Karpas-422 (cell line): ENCODE measurements around the gene VPS37C. TPM values are rescaled to one million over a fixed set of nuclear protein-coding genes. Genes with fewer than 3 reads are reported as not detected.

Experiments used
- DNase-seq: peaks from one replicate; pipeline ENCODE4 v3.0.0-alpha.2; 2015
- H2AFZ ChIP-seq: fragments of 200-600 bp; sonication (generic); 2 replicates; pipeline ENCODE4 v1.6.1; 2014; ENCODE audit warnings: antibody characterized with exemption, low read length, mixed read lengths
- H3K27ac ChIP-seq: fragments of 200-600 bp; sonication (generic); 2 replicates; pipeline ENCODE4 v1.5.1; 2014; ENCODE audit warnings: mild to moderate bottlenecking, low read length, moderate library complexity
- H3K27me3 ChIP-seq: fragments of 200-600 bp; sonication (generic); 2 replicates; pipeline ENCODE4 v1.6.1; 2014; ENCODE audit warnings: low read length, mixed read lengths
- H3K36me3 ChIP-seq: fragments of 200-600 bp; sonication (generic); 2 replicates; pipeline ENCODE4 v1.6.1; 2014; ENCODE audit warnings: low read length, mixed read lengths; ENCODE audit not compliant: insufficient read depth
- H3K4me1 ChIP-seq: fragments of 200-600 bp; sonication (generic); 2 replicates; pipeline ENCODE4 v1.6.1; 2014; ENCODE audit warnings: mild to moderate bottlenecking, low read length, mixed read lengths
- H3K4me2 ChIP-seq: fragments of 200-600 bp; sonication (generic); 2 replicates; pipeline ENCODE4 v1.6.1; 2014; ENCODE audit warnings: low read length, low read depth, mild to moderate bottlenecking; ENCODE audit not compliant: poor library complexity, severe bottlenecking
- H3K4me3 ChIP-seq: fragments of 200-600 bp; sonication (generic); 2 replicates; pipeline ENCODE4 v1.5.1; 2014; ENCODE audit warnings: mild to moderate bottlenecking, antibody characterized with exemption, low read length, mixed read lengths
- H3K79me2 ChIP-seq: fragments of 200-600 bp; sonication (generic); 2 replicates; pipeline ENCODE4 v1.6.1; 2014; ENCODE audit warnings: mild to moderate bottlenecking, low read length, mixed read lengths
- H3K9ac ChIP-seq: fragments of 200-600 bp; sonication (generic); 2 replicates; pipeline ENCODE4 v1.6.0; 2014; ENCODE audit warnings: low read length
- H3K9me2 ChIP-seq: fragments of 200-600 bp; sonication (generic), shearing (Covaris generic); replicated peaks from 2 replicates; pipeline ENCODE4 v1.6.0; 2014; ENCODE audit warnings: mild to moderate bottlenecking, low read length, moderate library complexity; ENCODE audit not compliant: insufficient read depth
- H3K9me3 ChIP-seq: fragments of 300-700, 200-600 bp; sonication (generic); 2 replicates; pipeline ENCODE4 v1.6.1; 2014; ENCODE audit warnings: low read length, mixed read lengths
- H4K20me1 ChIP-seq: fragments of 200-600 bp; sonication (generic); 2 replicates; pipeline ENCODE4 v1.6.1; 2014; ENCODE audit warnings: mild to moderate bottlenecking, antibody characterized with exemption, low read length, low read depth; ENCODE audit not compliant: insufficient read depth
- total RNA-seq: library from RNA; depleted of rRNA; stranded (reverse); fragments of >200 nt; shearing (Covaris generic); gene quantifications from 2 replicates; pipeline ENCODE4 v1.2.3, GENCODE V29; 2014; ENCODE audit warnings: low replicate concordance

The VPS37C gene
- total RNA-seq, 1 experiment from 2014 or later, result 13.8 TPM

- Histone ChIP-seq H4K20me1 (no peaks in the 10 kb centered on the region), H2AFZ (no peak overlapping the region), H3K27ac (no peak overlapping the region), H3K9ac (no peak overlapping the region), H3K79me2 (peaks cover 88% of the 10 kb centered on the region), H3K4me3 (no peak overlapping the region), H3K4me1 (peaks cover 21% of the 10 kb centered on the region), H3K36me3 (no peaks in the 10 kb centered on the region), H3K9me2 (no peaks in the 10 kb centered on the region), H3K9me3 (no peaks in the 10 kb centered on the region), H3K27me3 (no peaks in the 10 kb centered on the region), H3K4me2 (no peak overlapping the region)
- peak; percentile 63 for DNase-seq
Observed at GRCh38 chr11:61147791-61148620, 13.2 kb downstream of the VPS37C start.

- Histone ChIP-seq H3K4me2 (no peak overlapping the region), H3K27ac (no peak overlapping the region), H3K4me3 (no peak overlapping the region), H3K27me3 (no peaks in the 10 kb centered on the region), H3K4me1 (peaks cover 21% of the 10 kb centered on the region), H3K79me2 (peaks cover 84% of the 10 kb centered on the region), H4K20me1 (no peaks in the 10 kb centered on the region), H2AFZ (no peak overlapping the region), H3K9ac (no peak overlapping the region), H3K36me3 (no peaks in the 10 kb centered on the region), H3K9me3 (no peaks in the 10 kb centered on the region), H3K9me2 (no peaks in the 10 kb centered on the region)
- DNase-seq, result no peak
Observed at GRCh38 chr11:61147271-61147670, 14.0 kb downstream of the VPS37C start.

- no peaks in the 10 kb centered on the region for H3K27me3 ChIP-seq
- no peak overlapping the region for H3K27ac ChIP-seq
- no peaks in the 10 kb centered on the region for H4K20me1 ChIP-seq
- no peak for DNase-seq
- no peaks in the 10 kb centered on the region for H3K9me3 ChIP-seq
- peaks cover 21% of the 10 kb centered on the region for H3K4me1 ChIP-seq
- no peaks in the 10 kb centered on the region for H3K36me3 ChIP-seq
- H3K9ac ChIP-seq, result no peak overlapping the region
- no peaks in the 10 kb centered on the region for H3K9me2 ChIP-seq
- H3K79me2 ChIP-seq, result peaks cover 84% of the 10 kb centered on the region
- no peak overlapping the region for H3K4me3 ChIP-seq
- no peak overlapping the region for H2AFZ ChIP-seq
- no peak overlapping the region for H3K4me2 ChIP-seq
Observed at GRCh38 chr11:61146416-61146815, 14.8 kb downstream of the VPS37C start.

- Histone ChIP-seq H4K20me1 (no peaks in the 10 kb centered on the region), H3K4me3 (no peak overlapping the region), H3K4me2 (no peak overlapping the region), H3K36me3 (no peaks in the 10 kb centered on the region), H3K9ac (no peak overlapping the region), H3K9me3 (no peaks in the 10 kb centered on the region), H3K27me3 (no peaks in the 10 kb centered on the region), H3K9me2 (no peaks in the 10 kb centered on the region), H3K27ac (no peak overlapping the region), H2AFZ (no peak overlapping the region), H3K79me2 (peaks cover 80% of the 10 kb centered on the region), H3K4me1 (peaks cover 21% of the 10 kb centered on the region)
- DNase-seq, result no peak
Observed at GRCh38 chr11:61145228-61146005, 15.8 kb downstream of the VPS37C start.

GRCh38 chr11:61144511-61145179, 16.6 kb downstream of the VPS37C start:
- no peaks in the 10 kb centered on the region for H3K27me3 ChIP-seq
- H3K4me3 ChIP-seq, result no peak overlapping the region
- no peaks in the 10 kb centered on the region for H3K9me2 ChIP-seq
- no peaks in the 10 kb centered on the region for H3K36me3 ChIP-seq
- no peaks in the 10 kb centered on the region for H4K20me1 ChIP-seq
- peaks cover 80% of the 10 kb centered on the region for H3K79me2 ChIP-seq
- H3K4me1 ChIP-seq, result peaks cover 14% of the 10 kb centered on the region
- no peak for DNase-seq
- H3K4me2 ChIP-seq, result no peak overlapping the region
- H3K9ac ChIP-seq, result no peak overlapping the region
- no peak overlapping the region for H2AFZ ChIP-seq
- H3K27ac ChIP-seq, result no peak overlapping the region
- no peaks in the 10 kb centered on the region for H3K9me3 ChIP-seq

GRCh38 chr11:61142424-61142823, 18.8 kb downstream of the VPS37C start:
- H3K79me2 ChIP-seq, result peaks cover 67% of the 10 kb centered on the region
- no peaks in the 10 kb centered on the region for H3K36me3 ChIP-seq
- H3K9me3 ChIP-seq, result no peaks in the 10 kb centered on the region
- H3K27ac ChIP-seq, result no peak overlapping the region
- no peaks in the 10 kb centered on the region for H3K27me3 ChIP-seq
- no peak overlapping the region for H3K4me2 ChIP-seq
- H4K20me1 ChIP-seq, result no peaks in the 10 kb centered on the region
- no peak for DNase-seq
- no peak overlapping the region for H3K4me3 ChIP-seq
- H3K9me2 ChIP-seq, result no peaks in the 10 kb centered on the region
- H3K9ac ChIP-seq, result no peak overlapping the region
- no peak overlapping the region for H2AFZ ChIP-seq
- no peaks in the 10 kb centered on the region for H3K4me1 ChIP-seq

- H3K4me3 ChIP-seq, result no peak overlapping the region
- no peak overlapping the region for H3K27ac ChIP-seq
- H3K9me2 ChIP-seq, result no peaks in the 10 kb centered on the region
- no peaks in the 10 kb centered on the region for H3K36me3 ChIP-seq
- no peak for DNase-seq
- H3K9me3 ChIP-seq, result no peaks in the 10 kb centered on the region
- no peaks in the 10 kb centered on the region for H3K27me3 ChIP-seq
- H3K79me2 ChIP-seq, result peaks cover 59% of the 10 kb centered on the region
- no peaks in the 10 kb centered on the region for H3K4me1 ChIP-seq
- no peak overlapping the region for H3K9ac ChIP-seq
- H4K20me1 ChIP-seq, result no peaks in the 10 kb centered on the region
- H3K4me2 ChIP-seq, result no peak overlapping the region
- no peak overlapping the region for H2AFZ ChIP-seq
Observed at GRCh38 chr11:61141601-61142028, 19.6 kb downstream of the VPS37C start.

GRCh38 chr11:61140416-61140815, 20.8 kb downstream of the VPS37C start:
- no peak for DNase-seq
- Histone ChIP-seq H3K9me3 (no peaks in the 10 kb centered on the region), H3K4me3 (no peak overlapping the region), H3K27ac (no peak overlapping the region), H3K9me2 (no peaks in the 10 kb centered on the region), H4K20me1 (no peaks in the 10 kb centered on the region), H3K79me2 (peaks cover 47% of the 10 kb centered on the region), H3K36me3 (no peaks in the 10 kb centered on the region), H3K4me1 (no peaks in the 10 kb centered on the region), H3K27me3 (no peaks in the 10 kb centered on the region), H2AFZ (no peak overlapping the region), H3K9ac (no peak overlapping the region), H3K4me2 (no peak overlapping the region)
